MM.1S (cell line): ENCODE data around the gene GPR42.

ENCODE experiments used
- DNase-seq: peaks from one replicate; pipeline ENCODE4 v3.0.0-alpha.2; 2015
- H2AFZ ChIP-seq: fragments of 300-600 bp; sonication (generic); 2 replicates; pipeline ENCODE4 v1.6.0; 2016; ENCODE audit warnings: antibody characterized with exemption, low read length
- H3F3A ChIP-seq: fragments of 300-600 bp; sonication (generic); 2 replicates; pipeline ENCODE4 v1.6.1; 2016; ENCODE audit warnings: mild to moderate bottlenecking, antibody characterized with exemption, low read length, moderate library complexity, mixed read lengths; ENCODE audit not compliant: insufficient read depth
- H3K27ac ChIP-seq: fragments of 300-600 bp; sonication (generic); 2 replicates; pipeline ENCODE4 v1.5.1; 2016; ENCODE audit warnings: mild to moderate bottlenecking, low read length
- H3K27me3 ChIP-seq: fragments of 300-600 bp; sonication (generic); replicated peaks from 2 replicates; pipeline ENCODE4 v1.6.0; 2016; ENCODE audit warnings: low read length; ENCODE audit not compliant: insufficient read depth
- H3K36me3 ChIP-seq: fragments of 300-600 bp; sonication (generic); replicated peaks from 2 replicates; pipeline ENCODE4 v1.6.1; 2016; ENCODE audit warnings: mild to moderate bottlenecking, low read length, mixed read lengths; ENCODE audit not compliant: insufficient read depth
- H3K4me1 ChIP-seq: fragments of 300-600 bp; sonication (generic); 2 replicates; pipeline ENCODE4 v1.6.1; 2016; ENCODE audit warnings: low read length, mixed read lengths
- H3K4me2 ChIP-seq: fragments of 300-600 bp; sonication (generic); 2 replicates; pipeline ENCODE4 v1.6.0; 2016; ENCODE audit warnings: low read depth, low read length
- H3K4me3 ChIP-seq: fragments of 300-600 bp; sonication (generic); 2 replicates; pipeline ENCODE4 v1.5.1; 2016; ENCODE audit warnings: low read length, mixed read lengths
- H3K79me2 ChIP-seq: fragments of 300-600 bp; sonication (generic); 2 replicates; pipeline ENCODE4 v1.6.1; 2016; ENCODE audit warnings: mixed run types, low read length, mixed read lengths
- H3K9ac ChIP-seq: fragments of 300-600 bp; sonication (generic); 2 replicates; pipeline ENCODE4 v1.6.1; 2016; ENCODE audit warnings: low read length, mixed read lengths
- H3K9me2 ChIP-seq: fragments of 300-600 bp; sonication (generic); replicated peaks from 2 replicates; pipeline ENCODE4 v1.6.1; 2016; ENCODE audit warnings: mild to moderate bottlenecking, low read length, mixed read lengths; ENCODE audit not compliant: insufficient read depth
- H3K9me3 ChIP-seq: fragments of 300-600 bp; sonication (generic); replicated peaks from 2 replicates; pipeline ENCODE4 v1.6.1; 2016; ENCODE audit warnings: mild to moderate bottlenecking, low read length, mixed read lengths; ENCODE audit not compliant: insufficient read depth
- H4K20me1 ChIP-seq: fragments of 300-600 bp; sonication (generic); 2 replicates; pipeline ENCODE4 v1.6.1; 2016; ENCODE audit warnings: mild to moderate bottlenecking, low read length, moderate library complexity, mixed read lengths; ENCODE audit not compliant: insufficient read depth
- CTCF ChIP-seq: fragments of 300-600 bp; sonication (generic); IDR thresholded peaks from 2 replicates; pipeline ENCODE4 v1.5.1; 2016; ENCODE audit warnings: antibody characterized with exemption, low read length, mixed read lengths
- EZH2 ChIP-seq: fragments of 300-600 bp; sonication (generic); optimal IDR thresholded peaks from 2 replicates; pipeline ENCODE3; 2017; ENCODE audit warnings: low read depth, mild to moderate bottlenecking, antibody characterized with exemption, low read length, mixed read lengths
- EZH2phosphoT487 ChIP-seq: fragments of 300-600 bp; sonication (generic); IDR thresholded peaks from 2 replicates; pipeline ENCODE4 v1.6.1; 2018; ENCODE audit warnings: antibody characterized with exemption, low read length

The GPR42 gene

GRCh38 chr19:35392742-35393715, 22.2 kb downstream of the GPR42 start:
- H3K4me1 ChIP-seq = no peaks in the 10 kb centered on the region
- H3K9me2 ChIP-seq = no peaks in the 10 kb centered on the region
- H3K4me2 ChIP-seq = no peak overlapping the region
- H3K27me3 ChIP-seq = peaks cover 36% of the 10 kb centered on the region; the same call in 1 of the 2 replicates
- no peaks in the 10 kb centered on the region; the same call in 1 of the 2 replicates for H3F3A ChIP-seq
- H3K27ac ChIP-seq = no peak overlapping the region
- H3K36me3 ChIP-seq = no peaks in the 10 kb centered on the region
- no peak for DNase-seq
- no peaks in the 10 kb centered on the region for H4K20me1 ChIP-seq
- no peaks in the 10 kb centered on the region for H3K79me2 ChIP-seq
- no peak for TF ChIP-seq EZH2
- TF ChIP-seq EZH2phosphoT487 = no peak
- TF ChIP-seq CTCF = no peak
- H3K9ac ChIP-seq = no peak overlapping the region
- no peak overlapping the region for H3K4me3 ChIP-seq
- H3K9me3 ChIP-seq = no peaks in the 10 kb centered on the region
- no peak overlapping the region for H2AFZ ChIP-seq

GRCh38 chr19:35395382-35396199, 24.7 kb downstream of the GPR42 start:
- no peak overlapping the region for H3K27ac ChIP-seq
- H2AFZ ChIP-seq = no peak overlapping the region

More at GRCh38 chr19:35395382-35396199, 24.7 kb downstream of the GPR42 start:
- Histone ChIP-seq H3K4me3 (no peak overlapping the region), H3K9me3 (no peaks in the 10 kb centered on the region), H3K9me2 (no peaks in the 10 kb centered on the region), H3K36me3 (no peaks in the 10 kb centered on the region), H3K27me3 (peaks cover 24% of the 10 kb centered on the region; the same call in 1 of the 2 replicates), H4K20me1 (no peaks in the 10 kb centered on the region), H3F3A (no peaks in the 10 kb centered on the region; the same call in 1 of the 2 replicates), H3K4me2 (no peak overlapping the region), H3K79me2 (no peaks in the 10 kb centered on the region), H3K4me1 (no peaks in the 10 kb centered on the region), H3K9ac (no peak overlapping the region)
- no peak for TF ChIP-seq EZH2
- TF ChIP-seq EZH2phosphoT487 = no peak
- no peak for TF ChIP-seq CTCF
- DNase-seq = no peak
